HG03575 (cell line): ENCODE measurements around the gene OOSP4A.

ENCODE experiments used
- ATAC-seq: cut with Tn5 transposase; IDR thresholded peaks from one replicate; pipeline ENCODE4 v1.9.1; 2021; ENCODE audit not compliant: unreplicated experiment, insufficient number of reproducible peaks, low FRiP score; ENCODE audit errors: extremely low read depth

OOSP4A gene

GRCh38 chr11:59963733-59964132, at the start of gene OOSP4A:
OOSP4A (plus strand) TSS chr11:59964033; CDS start chr11:59964033, 0 bp downstream.
- no peak for ATAC-seq

DNA sequence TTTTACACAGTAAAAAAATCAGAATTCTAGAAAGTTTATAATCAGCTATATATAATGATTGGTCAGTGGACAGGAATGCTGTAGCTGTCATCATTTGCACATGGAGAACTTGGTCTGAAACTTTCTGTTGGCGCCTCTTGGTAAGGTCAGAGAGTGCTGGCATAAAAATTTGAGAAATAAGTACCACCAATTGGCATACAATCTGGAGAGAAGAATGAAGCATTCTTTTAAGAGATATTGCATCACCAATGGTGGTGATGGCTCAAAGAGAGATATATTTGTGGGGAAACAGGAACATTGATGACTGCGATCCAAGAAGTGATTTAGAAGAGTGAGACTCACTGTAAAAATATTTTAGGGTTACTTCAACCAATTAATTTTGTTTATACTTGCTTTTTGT, 45.4 kb upstream of the OOSP4A start:
- no peak for ATAC-seq

DNA sequence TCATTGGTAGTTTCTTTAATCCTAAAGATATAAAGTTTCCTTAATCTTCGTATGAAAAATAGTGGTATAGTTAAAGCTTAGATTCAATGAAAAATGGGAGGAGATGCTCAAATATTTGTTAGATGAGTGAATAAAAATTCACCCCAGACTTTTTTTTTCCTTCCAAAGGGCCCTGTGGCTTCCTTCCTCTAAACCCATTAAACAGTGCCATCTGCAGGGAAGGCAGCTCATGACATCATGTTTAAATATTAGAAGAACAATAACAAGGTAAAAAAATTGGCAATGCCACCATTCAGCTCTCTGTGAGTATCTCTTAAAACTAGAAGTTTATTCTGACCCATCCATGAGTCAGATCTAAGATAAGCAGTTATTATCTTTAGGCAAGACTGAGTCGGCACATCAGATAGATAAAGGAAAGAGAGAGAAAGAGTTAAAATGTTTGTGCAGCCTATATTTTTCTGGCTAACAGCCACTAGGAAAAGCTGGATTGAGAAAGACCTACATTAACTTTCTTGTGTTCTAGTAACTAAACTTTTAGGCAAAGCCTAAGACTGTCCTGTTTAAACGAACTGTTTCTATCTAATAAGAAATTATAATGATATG, 44.7 kb upstream of the OOSP4A start:
- no peak for ATAC-seq

DNA sequence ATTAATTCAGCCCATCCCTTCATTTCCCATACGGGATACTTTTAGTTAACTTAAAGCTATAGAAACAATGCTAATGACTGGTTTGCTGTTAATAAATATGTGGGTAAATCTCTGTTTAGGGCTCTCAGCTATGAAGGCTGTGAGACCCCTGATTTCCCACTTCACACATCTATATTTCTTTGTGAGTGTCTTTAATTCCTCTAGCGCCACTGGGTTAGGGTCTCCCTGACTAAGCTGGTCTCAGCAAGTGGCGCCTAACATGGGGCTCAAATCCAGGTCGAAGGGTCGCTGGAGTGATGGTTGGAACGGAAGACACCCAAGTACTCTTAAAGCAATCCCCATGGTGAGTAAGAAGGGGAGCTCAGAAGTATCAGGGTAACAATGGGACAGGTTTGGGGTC, 40.0 kb upstream of the OOSP4A start:
- ATAC-seq, result no peak

DNA sequence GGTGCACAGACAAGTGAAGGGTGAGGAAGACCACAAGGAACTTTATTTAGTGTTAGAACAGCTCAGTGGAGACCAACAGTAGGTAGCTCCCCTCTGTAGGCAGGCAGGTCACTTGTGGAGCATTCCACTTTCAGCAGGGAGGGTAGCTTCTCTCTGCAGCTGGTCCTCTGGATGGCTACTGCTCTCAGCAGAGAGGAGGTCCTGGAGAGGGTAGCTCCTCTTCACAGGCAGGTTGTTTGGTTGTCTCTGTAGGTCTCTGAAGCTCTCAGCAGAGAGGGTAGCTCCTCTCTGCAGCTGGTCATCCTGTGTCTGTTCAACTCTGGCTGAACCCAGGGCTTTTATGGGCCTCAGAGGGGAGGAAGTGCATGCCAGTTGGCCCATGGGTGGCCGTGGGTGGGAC, 32.1 kb upstream of the OOSP4A start:
- no peak for ATAC-seq

- ATAC-seq, result no peak
Observed at GRCh38 chr11:59938132-59938531, 25.7 kb upstream of the OOSP4A start, which contains the start of gene OOSP1. OOSP1 (plus strand) TSS chr11:59938432; CDS start chr11:59938455, 23 bp downstream.

DNA sequence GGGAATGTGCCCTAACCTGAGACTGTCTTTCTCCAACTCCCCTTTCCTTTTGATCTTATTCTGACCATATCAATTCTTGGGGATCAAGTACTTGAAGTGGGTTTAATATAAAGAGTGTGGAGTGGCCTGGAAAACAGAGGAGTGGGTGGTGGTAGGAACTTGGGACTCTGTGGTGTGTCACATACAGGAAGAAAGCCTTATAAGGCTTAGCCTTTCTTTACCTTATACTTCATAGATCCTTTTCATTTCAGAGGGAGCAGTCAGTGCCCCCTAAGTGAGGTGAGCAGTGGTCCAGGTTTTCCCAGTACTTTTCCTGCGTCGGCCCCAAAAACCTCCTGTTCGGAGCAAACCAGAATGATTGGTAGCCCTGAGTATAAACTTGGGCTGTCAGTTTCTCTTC, 25.1 kb upstream of the OOSP4A start:
- ATAC-seq, result no peak

- ATAC-seq, result no peak
Observed at GRCh38 chr11:59939482-59939881, 24.4 kb upstream of the OOSP4A start.

DNA sequence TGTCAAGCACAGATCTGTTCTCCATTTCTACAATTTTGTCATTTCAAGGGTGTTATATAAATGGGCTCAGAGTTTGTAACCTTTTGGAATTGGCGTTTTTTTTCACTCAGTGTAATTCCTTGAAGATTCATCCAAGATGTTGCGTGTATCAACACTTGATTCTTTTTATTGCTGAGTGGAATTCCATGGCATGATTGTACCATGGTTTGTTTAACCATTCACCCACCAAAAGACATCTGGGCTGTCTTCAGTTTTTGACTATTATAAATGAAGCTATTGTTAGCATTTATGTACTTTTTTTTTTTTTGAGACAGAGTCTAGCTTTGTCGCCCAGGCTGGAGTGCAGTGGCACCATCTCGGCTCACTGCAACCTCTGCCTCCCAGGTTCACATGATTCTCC, 22.7 kb upstream of the OOSP4A start:
- no peak for ATAC-seq

DNA sequence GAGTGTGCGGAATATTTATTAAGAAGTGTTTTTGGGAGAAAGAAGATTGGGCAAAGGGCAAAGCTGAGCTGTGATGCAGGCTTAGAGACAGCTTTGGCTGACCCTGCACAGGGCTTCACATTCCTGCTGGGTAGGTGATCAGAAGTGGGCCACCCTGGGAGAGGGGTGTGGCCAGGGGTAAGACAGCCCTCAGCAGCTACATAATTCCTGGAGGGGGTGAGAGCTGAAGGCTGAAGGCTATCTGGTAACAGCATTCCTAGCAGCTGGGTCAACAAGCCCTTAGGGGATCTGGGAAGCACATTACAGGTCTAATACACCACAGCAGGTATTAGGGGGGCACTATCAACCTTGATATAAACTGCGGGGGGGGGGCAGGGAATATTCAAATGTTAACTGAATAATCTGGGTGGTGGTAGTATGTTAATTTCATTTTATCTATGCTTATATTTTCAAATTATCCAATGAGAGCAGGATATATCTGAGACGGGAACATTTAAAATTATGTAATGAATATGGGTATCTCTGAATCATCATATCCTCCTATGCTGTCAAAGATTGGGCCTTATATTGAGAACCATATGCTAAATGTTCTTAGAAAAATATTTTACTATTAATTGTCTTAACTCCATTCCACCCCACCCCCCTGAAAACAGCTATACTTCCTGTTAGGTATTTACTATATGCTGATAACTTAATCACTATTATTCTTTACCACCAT, 19.7 kb upstream of the OOSP4A start:
- ATAC-seq, result no peak

DNA sequence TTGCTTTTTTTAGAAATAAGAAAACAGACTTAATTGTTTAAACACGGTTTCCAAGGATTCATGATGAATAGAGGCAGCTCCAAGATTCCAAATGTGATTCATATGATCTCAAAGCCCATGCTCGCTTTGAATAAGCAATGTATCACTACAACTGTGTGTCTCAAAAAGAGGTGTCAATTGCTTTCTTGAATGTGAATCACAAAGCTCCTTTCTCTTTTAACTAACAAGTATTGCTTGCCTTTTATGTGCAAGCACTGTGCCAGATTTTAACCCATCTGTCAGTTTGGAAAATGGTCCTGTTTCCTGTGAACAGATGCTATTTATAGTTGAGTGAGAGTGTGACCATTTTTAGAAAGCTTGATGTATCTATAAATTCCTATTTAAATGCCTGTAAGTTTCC, 19.1 kb upstream of the OOSP4A start:
- no peak for ATAC-seq

DNA sequence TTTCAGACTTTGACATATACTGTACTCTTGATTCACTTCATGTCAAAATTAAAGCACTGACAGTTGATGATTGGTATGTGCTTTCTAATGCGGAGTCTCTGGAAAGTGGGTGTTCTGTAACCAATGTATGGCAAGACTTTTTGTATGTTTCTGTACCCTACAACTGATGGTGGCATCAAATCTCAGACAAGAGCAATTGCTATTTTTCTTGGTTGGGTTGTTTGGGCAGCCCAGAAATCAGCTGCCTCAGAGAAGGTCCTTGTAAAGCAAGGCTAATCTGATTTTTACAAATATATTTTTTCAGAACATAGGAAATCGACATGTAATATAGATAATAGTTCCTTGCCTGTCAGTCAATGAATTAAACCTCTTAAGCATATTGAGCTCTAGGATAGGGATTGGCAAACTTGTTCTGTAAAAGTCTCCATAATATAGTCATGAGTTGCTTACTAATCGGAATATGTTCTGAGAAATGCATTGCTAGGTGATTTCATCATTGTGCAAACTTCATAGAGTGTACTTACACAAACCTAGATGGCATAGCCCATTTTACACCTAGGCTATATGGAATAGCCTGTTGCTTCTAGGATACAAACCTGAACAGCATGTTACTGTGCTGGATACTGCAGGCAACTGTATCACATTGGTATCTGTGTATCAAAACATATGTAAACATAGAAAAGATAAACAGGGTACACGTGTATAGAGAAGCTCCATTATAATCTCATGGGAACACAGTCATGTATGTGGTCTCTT, 10.2 kb upstream of the OOSP4A start:
- ATAC-seq, result no peak

DNA sequence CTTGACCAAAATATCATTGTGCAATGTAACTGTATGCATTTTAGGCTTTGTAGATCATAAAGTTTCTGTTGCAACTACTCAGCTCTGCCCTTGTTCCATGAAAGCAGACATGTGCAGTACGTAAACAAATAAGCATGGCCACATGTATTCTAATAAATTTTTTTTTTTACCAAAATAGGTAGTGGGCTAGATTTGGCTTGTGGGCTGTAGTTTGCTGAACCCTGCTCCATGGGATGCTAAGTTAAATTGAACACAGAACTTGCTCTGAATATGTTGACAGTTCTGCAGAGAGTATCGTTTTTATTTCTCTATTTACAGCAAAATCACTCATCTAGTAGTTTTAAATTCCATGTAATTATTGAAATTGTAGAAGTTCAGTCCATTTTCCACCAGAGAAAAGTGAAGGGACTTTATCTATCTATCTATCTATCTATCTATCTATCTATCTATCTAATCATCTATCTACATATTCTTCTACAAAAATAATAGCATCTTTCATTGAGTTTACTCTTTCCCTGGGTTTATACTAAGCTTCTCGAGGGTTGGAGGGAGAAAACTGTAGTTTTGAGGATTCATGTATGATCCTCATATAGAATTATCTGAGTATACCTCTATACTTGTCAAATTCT, 9.5 kb upstream of the OOSP4A start:
- ATAC-seq, result no peak

- ATAC-seq, result no peak
Observed at GRCh38 chr11:59957094-59957493, 6.7 kb upstream of the OOSP4A start.

- no peak for ATAC-seq
Observed at GRCh38 chr11:59960502-59961381, 3.1 kb upstream of the OOSP4A start.

- no peak for ATAC-seq
Observed at GRCh38 chr11:59962107-59962482, 1.7 kb upstream of the OOSP4A start.

- no peak for ATAC-seq
Observed at GRCh38 chr11:59965424-59965823, 1.6 kb downstream of the OOSP4A start.

DNA sequence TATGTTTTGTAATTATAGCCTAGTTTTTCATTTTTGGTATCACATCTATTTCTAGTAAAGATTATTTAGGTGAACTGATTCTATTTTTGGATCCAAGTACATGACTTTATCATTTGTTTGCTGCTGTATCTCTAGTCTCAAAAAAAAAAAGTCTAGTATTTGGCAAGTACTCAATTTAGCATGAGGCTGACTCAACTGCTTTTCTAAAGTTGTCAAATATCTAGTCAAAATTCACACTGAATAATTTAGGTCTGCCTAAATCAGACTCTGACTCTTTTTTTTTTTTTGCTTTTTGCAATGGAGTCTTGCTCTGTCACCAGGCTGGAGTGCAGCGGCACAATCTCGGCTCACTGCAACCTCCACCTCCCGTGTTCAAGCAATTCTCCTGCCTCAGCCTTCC, 2.4 kb downstream of the OOSP4A start:
- ATAC-seq, result no peak
